ENCODE data around the gene PROSER2. TPM values are rescaled to one million over a fixed set of nuclear protein-coding genes. Genes with fewer than 3 reads are reported as not detected.
"Not testable (repeated sequence)": the region's sequence is repeated elsewhere in the genome, so short reads cannot be mapped to it uniquely, and the experiment has no call there.

PROSER2 gene
- total RNA-seq, 1 experiment from 2014 or later, result 4.1 TPM

GRCh38 chr10:11886851-11887250 lies 63.7 kb downstream of the PROSER2 start:
- no peak for DNase-seq (ENCODE audit: low read depth, low spot score)
- intact Hi-C loops (cut with micrococcal nuclease; ENCODE audit: unreplicated experiment) (no loop called here), in situ Hi-C loops (cut with HindIII; ENCODE audit: low pct_unique_long_range_greater_than_20kb, low sequenced_read_pairs) (no loop called here)
- Histone ChIP-seq H3K36me3 (ENCODE audit: control insufficient read depth, insufficient read depth, low read length) (no peaks in the 10 kb centered on the region), H3K9me3 (ENCODE audit: control insufficient read depth, insufficient read depth, low read depth, low read length) (no peaks in the 10 kb centered on the region), H3K27me3 (ENCODE audit: control insufficient read depth, insufficient read depth, low read length) (no peaks in the 10 kb centered on the region), H3K27ac (ENCODE audit: low read length) (no peak overlapping the region), H3K4me1 (ENCODE audit: control insufficient read depth, insufficient read depth, low read length) (no peaks in the 10 kb centered on the region), H3K4me3 (ENCODE audit: low read depth in 2 of 2, low read length in 2 of 2) (no peak overlapping the region)
- ChIA-PET CTCF (no interaction called here), POLR2A (no interaction called here)
- no peak for TF ChIP-seq REST (IDR thresholded peaks at IDR 0.05; ENCODE audit: insufficient read depth in 1 of 2, low read depth in 2 of 2, low read length in 1 of 2)
- no peak for TF ChIP-seq CTCF (IDR thresholded peaks at IDR 0.05)
- TF ChIP-seq SIN3A (IDR thresholded peaks at IDR 0.05; ENCODE audit: borderline replicate concordance, insufficient read depth, low read depth, low read length), result no peak
- no peak for TF ChIP-seq POLR2AphosphoS5 (IDR thresholded peaks at IDR 0.05; ENCODE audit: low read depth, low read length)
- TF ChIP-seq TCF7L2 (IDR thresholded peaks at IDR 0.05; ENCODE audit: low read depth, low read length), result no peak
- no TSS peak for BruUV-seq (replicated peaks)
- 0 out of 2 replicates have a peak, but pooled peaks have one; percentile 32 for ATAC-seq

GRCh38 chr10:11887381-11888227 lies 64.4 kb downstream of the PROSER2 start:
- intact Hi-C loops (cut with micrococcal nuclease; ENCODE audit: unreplicated experiment), result no loop called here
- BruUV-seq (replicated peaks), result no TSS peak
- ChIA-PET CTCF (no interaction called here), POLR2A (no interaction called here)
- Histone ChIP-seq H3K27me3 (ENCODE audit: control insufficient read depth, insufficient read depth, low read length) (no peaks in the 10 kb centered on the region), H3K4me1 (ENCODE audit: control insufficient read depth, insufficient read depth, low read length) (no peaks in the 10 kb centered on the region), H3K27ac (ENCODE audit: low read length) (no peak overlapping the region), H3K4me3 (ENCODE audit: low read depth in 2 of 2, low read length in 2 of 2) (no peak overlapping the region), H3K36me3 (ENCODE audit: control insufficient read depth, insufficient read depth, low read length) (no peaks in the 10 kb centered on the region), H3K9me3 (ENCODE audit: control insufficient read depth, insufficient read depth, low read depth, low read length) (no peaks in the 10 kb centered on the region)
- DNase-seq (ENCODE audit: low read depth, low spot score) (no peak), ATAC-seq (no peak)
- TF ChIP-seq TCF7L2 (IDR thresholded peaks at IDR 0.05; ENCODE audit: low read depth, low read length), result no peak
- no peak for TF ChIP-seq SIN3A (IDR thresholded peaks at IDR 0.05; ENCODE audit: borderline replicate concordance, insufficient read depth, low read depth, low read length)
- no peak for TF ChIP-seq CTCF (IDR thresholded peaks at IDR 0.05)
- TF ChIP-seq POLR2AphosphoS5 (IDR thresholded peaks at IDR 0.05; ENCODE audit: low read depth, low read length), result no peak
- no peak for TF ChIP-seq REST (IDR thresholded peaks at IDR 0.05; ENCODE audit: insufficient read depth in 1 of 2, low read depth in 2 of 2, low read length in 1 of 2)
- in situ Hi-C loops (cut with HindIII; ENCODE audit: low pct_unique_long_range_greater_than_20kb, low sequenced_read_pairs), result no loop called here

- H3K36me3 ChIP-seq (ENCODE audit: control insufficient read depth, insufficient read depth, low read length); CTCF ChIA-PET; POLR2A ChIA-PET: not testable (repeated sequence)
Measured at GRCh38 chr10:11889263-11889662, 66.1 kb downstream of the PROSER2 start.

More at GRCh38 chr10:11889263-11889662, 66.1 kb downstream of the PROSER2 start:
- DNase-seq (ENCODE audit: low read depth, low spot score); intact Hi-C loops (cut with micrococcal nuclease; ENCODE audit: unreplicated experiment); H3K27ac ChIP-seq (ENCODE audit: low read length); BruUV-seq (replicated peaks); H3K4me1 ChIP-seq (ENCODE audit: control insufficient read depth, insufficient read depth, low read length); H3K27me3 ChIP-seq (ENCODE audit: control insufficient read depth, insufficient read depth, low read length); H3K9me3 ChIP-seq (ENCODE audit: control insufficient read depth, insufficient read depth, low read depth, low read length); H3K4me3 ChIP-seq (ENCODE audit: low read depth in 2 of 2, low read length in 2 of 2); in situ Hi-C loops (cut with HindIII; ENCODE audit: low pct_unique_long_range_greater_than_20kb, low sequenced_read_pairs); ATAC-seq: not testable (repeated sequence)

Measured in Panc1 (cell line).